AG04449 (cell line): ENCODE results near the gene BAZ2B.

Experiments used
- CTCF ChIA-PET: fragments of 350-600 bp; formaldehyde crosslinking; extraction: SDS; loops from one replicate; lab custom pipeline; 2021; ENCODE audit warnings: antibody characterized with exemption; lab: Yijun Ruan, JAX
- POLR2A ChIA-PET: fragments of 400-600, 350-600 bp; formaldehyde crosslinking; extraction: SDS; loops from one replicate; lab custom pipeline; 2020; ENCODE audit warnings: antibody characterized with exemption, inconsistent platforms; lab: Yijun Ruan, JAX
- DNase-seq: peaks from one replicate; pipeline ENCODE4 v3.0.0-alpha.2; 2010; ENCODE audit warnings: low read depth, low spot score
- H3K4me3 ChIP-seq: 2 replicates; pipeline ENCODE4 v1.5.1; 2011; ENCODE audit warnings: low read depth, mild to moderate bottlenecking, control low read depth, low read length
- CTCF ChIP-seq: IDR thresholded peaks from one replicate; pipeline ENCODE4 v1.5.1; 2011; ENCODE audit warnings: mild to moderate bottlenecking, moderate library complexity, low read length, control low read depth, inconsistent platforms; ENCODE audit not compliant: insufficient read depth; ENCODE audit errors: missing control alignments

The BAZ2B gene

GRCh38 chr2:159468257-159468656 is 148.1 kb downstream of the BAZ2B start:
- TF ChIP-seq CTCF = no peak
- CTCF ChIA-PET = no interaction called here
- H3K4me3 ChIP-seq = no peak overlapping the region
- no peak for DNase-seq
- POLR2A ChIA-PET = no interaction called here

- CTCF ChIA-PET = no interaction called here
- DNase-seq = no peak
- H3K4me3 ChIP-seq = no peak overlapping the region
- no peak for TF ChIP-seq CTCF
- POLR2A ChIA-PET = no interaction called here
These were observed 153.4 kb downstream of the BAZ2B start for GRCh38 chr2:159462961-159463360.

GRCh38 chr2:159462201-159462785 is 154.1 kb downstream of the BAZ2B start:
- no peak for TF ChIP-seq CTCF
- ChIA-PET CTCF (no interaction called here), POLR2A (no interaction called here)
- H3K4me3 ChIP-seq = no peak overlapping the region
- no peak for DNase-seq

GRCh38 chr2:159461076-159461475 is 155.3 kb downstream of the BAZ2B start:
- POLR2A ChIA-PET = interaction anchor here (0.6 kb wide), 1 partner anchor 144 kb away, joined by 3 read pairs; no protein-coding TSS in a partner anchor
- no peak for TF ChIP-seq CTCF
- DNase-seq = no peak
- CTCF ChIA-PET = no interaction called here
- no peak overlapping the region for H3K4me3 ChIP-seq

- POLR2A ChIA-PET = no interaction called here
- no peak for DNase-seq
- CTCF ChIA-PET = no interaction called here
- no peak for TF ChIP-seq CTCF
- no peak overlapping the region for H3K4me3 ChIP-seq
These were observed 156.1 kb downstream of the BAZ2B start for GRCh38 chr2:159460227-159460626.

GRCh38 chr2:159459279-159459678 is 157.1 kb downstream of the BAZ2B start:
- ChIA-PET POLR2A (no interaction called here), CTCF (no interaction called here)
- H3K4me3 ChIP-seq = no peak overlapping the region
- no peak for DNase-seq
- TF ChIP-seq CTCF = no peak
